ENCODE measurements around the gene PTP4A1.
"Not testable (repeated sequence)": the region's sequence is repeated elsewhere in the genome, so short reads cannot be mapped to it uniquely, and the experiment has no call there.

The PTP4A1 gene

DNA sequence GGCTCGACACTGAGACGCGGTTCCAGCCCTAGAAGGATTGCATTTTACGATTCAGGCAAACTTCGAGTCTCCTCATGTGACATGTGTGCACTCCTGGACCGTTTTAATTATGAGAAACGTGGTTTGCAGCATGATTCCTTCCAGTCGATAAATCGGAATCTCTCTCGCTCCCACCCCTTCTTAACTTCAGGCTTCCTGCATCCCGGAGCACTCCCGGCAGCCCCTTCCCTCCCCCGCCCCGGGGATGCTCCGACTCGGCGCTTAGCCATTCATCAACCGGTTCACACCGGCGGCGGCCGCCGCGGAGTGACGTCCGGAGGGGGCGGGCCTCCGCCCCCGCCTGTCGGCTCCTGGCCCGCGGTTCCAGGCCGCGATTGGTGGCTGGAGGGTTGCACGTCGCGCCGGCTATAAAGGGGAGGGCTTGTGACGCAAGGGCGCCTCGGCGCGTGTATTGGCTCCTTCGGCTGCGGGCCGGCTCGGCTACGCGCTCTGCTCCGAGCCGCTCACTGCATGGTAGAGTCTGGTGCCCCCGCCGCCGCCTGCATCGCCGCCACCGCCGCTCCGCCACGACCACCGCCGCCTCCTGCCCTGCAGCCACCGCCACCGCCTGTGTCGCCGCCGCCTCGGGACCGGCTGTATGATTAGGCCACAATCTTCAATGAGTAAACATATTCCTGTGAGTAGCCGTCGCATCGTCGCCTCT, at the start of gene PTP4A1, which contains the start of gene LOC128125822:
Gene PTP4A1 (plus strand): TSS at position 437 of the 703 bp plus-strand sequence. CDS start 4,401 bp downstream, outside the sequence.
Gene LOC128125822 (plus strand): TSS at position 437 of the 703 bp plus-strand sequence.
- peak; percentile 70 for DNase-seq

- DNase-seq: not testable (repeated sequence)
These were observed 49.4 kb upstream of the PTP4A1 start for GRCh38 chr6:63522911-63523287.

DNA sequence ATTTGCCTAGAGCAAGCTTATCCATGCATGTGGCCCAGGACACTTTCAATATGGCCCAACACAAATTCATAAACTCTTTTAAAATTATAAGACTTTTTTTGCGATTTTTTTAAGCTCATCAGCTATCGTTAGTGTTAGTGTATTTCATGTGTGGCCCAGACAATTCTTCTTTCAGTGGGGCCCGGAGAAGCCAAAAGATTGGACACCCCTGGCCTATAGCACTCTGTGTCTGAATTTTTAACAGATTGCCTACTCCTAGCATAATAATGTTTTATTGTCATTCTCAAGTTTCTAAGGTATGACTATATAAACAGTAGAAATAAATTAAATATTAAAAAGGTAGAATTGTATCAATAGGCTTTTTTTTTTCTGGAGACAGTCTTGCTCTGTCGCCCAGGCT, 48.6 kb upstream of the PTP4A1 start:
- DNase-seq: no peak

DNA sequence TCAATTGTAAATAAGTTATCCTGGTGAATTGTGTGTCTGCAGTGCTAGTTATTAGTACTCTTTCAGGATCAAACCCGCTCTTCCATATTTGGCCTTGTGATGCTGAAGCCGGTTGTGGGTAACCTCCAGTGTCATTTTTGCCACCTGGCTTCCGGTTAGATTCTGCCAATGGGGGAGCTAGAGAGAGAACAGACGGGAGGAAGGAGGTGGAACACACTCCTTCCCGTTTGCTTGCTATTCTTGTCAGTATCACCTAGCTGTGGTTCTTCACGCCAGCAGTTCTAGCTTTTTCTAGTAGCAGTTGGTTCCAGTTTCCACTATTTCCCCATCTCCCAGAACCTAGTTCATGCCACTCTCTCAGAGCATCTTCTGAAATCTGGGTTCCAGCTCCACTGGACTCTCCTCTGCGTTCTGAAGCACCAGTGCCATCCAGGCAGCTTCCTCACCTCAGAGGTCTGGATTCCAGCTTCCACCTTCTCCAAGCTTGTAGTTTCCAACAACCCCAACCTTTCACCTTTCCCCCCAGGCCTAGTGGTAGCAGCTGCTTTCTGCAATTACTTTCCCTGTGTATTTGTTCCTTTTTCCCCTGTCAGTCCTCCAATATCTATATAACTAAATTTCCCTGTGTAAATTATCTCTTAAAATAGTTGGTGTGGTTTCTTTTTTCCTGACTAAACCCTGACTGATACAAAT, 46.9 kb upstream of the PTP4A1 start:
- no peak for DNase-seq

- DNase-seq: no peak
These were observed 45.3 kb upstream of the PTP4A1 start for GRCh38 chr6:63526931-63527330.

- no peak for DNase-seq
These were observed 44.4 kb upstream of the PTP4A1 start for GRCh38 chr6:63527658-63528514.

DNA sequence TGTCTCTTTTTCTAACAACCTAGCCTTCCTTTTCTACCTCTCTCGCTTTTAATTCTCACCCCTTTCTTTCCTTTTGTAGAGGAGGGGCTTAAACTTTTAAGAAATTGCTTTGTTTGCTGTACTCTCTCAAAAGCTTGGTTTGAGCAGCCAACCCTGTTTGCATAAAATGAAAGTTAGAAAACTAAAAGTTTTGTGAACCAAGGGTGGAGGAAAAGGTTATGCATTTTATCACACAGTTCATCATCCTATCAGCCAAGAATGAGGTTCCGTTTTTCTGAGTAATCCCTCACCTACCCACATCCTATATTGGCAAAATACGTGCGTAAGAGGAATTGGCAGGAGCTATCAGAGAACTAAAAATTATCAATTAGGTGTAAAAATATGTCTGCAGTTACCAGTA, 42.8 kb upstream of the PTP4A1 start:
- DNase-seq: no peak

DNA sequence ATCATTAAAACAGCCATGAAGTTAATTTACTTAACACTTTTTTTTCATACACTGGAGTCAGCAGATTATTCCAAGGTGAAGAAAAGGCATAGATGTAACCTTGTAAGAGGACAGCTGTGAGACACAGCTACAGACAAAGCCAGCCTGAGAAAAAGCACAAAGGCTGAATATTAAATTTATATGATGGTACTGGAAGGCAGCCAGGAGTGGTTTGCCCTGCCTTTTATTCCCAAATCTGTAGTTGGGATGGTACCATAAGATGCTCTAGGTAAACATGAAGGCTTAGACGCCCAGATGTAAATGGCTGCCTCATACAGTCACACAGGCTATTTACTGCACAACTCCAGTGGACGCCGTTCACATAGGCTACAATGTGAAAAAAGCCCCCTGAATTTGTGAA, 42.1 kb upstream of the PTP4A1 start:
- DNase-seq: no peak

DNA sequence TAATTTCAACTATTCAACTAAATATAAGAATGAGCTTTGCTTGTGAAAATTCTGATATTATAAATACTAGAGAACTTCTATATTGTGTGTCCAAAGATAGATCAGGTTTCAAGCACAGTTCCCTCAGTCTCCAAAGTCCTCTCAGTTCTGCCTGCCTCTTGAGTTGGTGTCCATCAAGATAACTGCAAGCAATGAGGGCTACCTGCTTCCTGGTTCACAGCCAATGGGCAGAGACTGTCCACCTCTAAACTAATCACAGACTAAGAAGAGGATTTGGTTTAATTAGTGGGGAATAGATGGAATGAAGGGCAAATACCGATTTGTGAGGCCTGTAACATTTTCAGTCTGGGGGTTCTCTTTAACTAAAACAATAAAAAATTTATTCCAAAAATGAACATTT, 41.3 kb upstream of the PTP4A1 start:
- no peak for DNase-seq

DNA sequence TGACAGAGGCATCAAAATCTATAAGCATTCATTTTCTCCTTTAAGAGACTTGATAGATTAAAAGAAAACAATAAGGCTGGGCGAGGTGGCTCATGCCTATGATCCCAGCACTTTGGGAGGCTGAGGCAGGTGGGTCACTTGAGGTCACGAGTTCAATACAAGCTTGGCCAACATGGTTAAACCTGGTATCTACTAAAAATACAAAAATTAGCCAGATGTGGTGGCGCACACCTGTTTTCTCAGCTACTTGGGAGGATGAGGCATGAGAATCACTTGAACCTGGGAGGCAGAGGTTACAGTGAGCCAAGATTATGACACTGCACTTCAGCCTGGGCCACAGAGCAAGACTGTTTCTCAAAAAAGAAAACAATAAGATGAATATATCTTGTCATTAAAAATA, 39.3 kb upstream of the PTP4A1 start:
- no peak for DNase-seq

- no peak for DNase-seq
These were observed 38.3 kb upstream of the PTP4A1 start for GRCh38 chr6:63533952-63534351.

DNA sequence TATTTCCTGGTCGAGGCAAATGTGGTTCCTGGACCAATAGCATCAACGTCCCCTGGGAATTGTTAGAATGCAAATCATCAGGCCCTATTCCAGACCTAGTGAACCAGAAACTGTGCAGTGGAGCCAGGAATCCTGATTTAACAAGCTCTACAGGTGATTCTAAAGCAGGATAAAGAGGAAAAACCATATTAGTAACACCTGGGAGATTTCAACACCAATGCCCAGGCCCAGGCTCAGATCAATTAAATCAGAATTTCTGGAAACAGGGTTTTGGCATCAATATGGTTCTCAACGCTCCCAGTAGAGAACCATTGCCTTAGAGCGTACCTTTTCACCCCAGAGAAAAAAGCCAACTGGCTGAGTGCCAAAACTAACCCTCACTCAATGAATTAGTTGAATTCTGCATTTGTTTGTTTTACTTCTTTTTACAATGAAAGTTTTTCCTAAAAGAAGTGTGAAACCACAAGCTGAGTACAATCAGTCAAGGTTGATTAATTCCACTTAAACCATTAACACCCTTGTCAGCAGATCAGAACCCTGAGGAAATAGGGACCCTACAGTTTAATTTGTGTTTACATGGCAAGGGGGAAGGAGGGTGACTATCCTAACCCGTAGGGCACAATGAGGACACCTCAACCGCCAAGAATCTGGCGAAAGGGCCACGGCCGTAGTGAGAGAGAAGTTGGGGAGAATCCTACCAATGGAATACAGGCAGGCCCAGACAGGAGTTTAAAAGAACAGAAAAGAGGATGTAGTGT, 34.9 kb upstream of the PTP4A1 start:
- DNase-seq: no peak

- no peak for DNase-seq
These were observed 34.4 kb upstream of the PTP4A1 start for GRCh38 chr6:63537959-63538300.

- no peak for DNase-seq
These were observed 33.7 kb upstream of the PTP4A1 start for GRCh38 chr6:63538550-63538949.

DNA sequence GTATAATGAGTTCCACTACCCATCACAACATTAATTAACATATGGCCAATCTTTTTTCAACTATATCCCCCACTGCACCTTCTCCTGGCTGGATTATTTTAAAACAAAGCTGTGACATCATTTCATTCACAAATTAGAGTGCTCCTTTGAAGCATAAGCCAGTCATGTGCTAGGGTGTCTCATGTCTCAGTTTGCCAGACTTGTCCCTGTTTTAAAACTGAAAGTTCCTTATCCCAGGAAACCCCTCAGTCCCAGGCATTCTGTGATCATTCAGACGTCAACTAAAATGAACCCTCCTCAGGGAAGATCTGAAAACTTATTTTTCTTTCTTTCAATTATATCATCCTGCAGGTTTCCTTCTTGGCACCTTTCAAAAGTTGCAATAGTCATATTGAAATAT, 29.3 kb upstream of the PTP4A1 start:
- DNase-seq: no peak

DNA sequence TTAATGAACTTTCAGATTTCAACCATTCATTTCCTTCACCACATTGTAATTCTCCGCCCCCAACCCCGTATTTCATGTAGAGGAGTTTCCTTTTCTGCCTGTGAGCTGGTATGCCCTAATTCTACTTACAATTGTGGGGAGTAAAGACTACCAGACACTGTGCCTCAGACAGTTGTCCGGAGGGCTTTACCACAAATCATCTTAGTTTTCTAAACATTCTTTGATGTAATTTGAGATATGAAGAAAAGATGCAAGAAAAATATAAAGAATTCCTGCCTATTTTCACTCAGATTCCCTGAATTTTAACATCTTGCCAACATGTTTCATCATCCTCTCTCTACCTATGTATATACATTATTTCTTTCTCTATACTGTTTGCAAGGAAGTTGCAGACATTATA, 28.3 kb upstream of the PTP4A1 start:
- DNase-seq: no peak

GRCh38 chr6:63546236-63546635, 26.0 kb upstream of the PTP4A1 start:
- no peak for DNase-seq

GRCh38 chr6:63546697-63547096, 25.6 kb upstream of the PTP4A1 start:
- DNase-seq: no peak

- DNase-seq: no peak
These were observed 23.2 kb upstream of the PTP4A1 start for GRCh38 chr6:63549076-63549475.

DNA sequence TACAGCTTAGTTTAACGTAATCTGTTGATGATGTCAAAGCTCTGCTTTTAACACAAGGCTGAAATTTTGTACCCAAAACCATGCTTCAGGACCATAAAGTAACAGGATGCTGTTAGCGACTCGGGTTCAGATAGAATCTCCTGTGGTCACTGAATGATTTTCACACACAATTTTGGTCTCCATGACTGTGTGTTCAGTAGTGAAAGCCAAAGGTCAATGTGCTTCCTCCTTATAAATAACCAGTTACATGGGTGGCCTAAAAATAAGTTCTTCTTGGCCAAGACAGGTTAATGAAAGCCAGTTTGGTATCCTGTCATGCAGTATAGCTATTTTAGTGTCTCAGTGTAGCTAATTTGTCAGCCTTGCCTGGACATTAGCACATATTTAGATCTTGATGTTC, 19.1 kb upstream of the PTP4A1 start:
- DNase-seq: no peak

- no peak for DNase-seq
These were observed 18.4 kb upstream of the PTP4A1 start for GRCh38 chr6:63553900-63554299.

- no peak for DNase-seq
These were observed 17.5 kb upstream of the PTP4A1 start for GRCh38 chr6:63554782-63555181.

GRCh38 chr6:63556369-63556768, 15.9 kb upstream of the PTP4A1 start:
- no peak for DNase-seq
